Measurements from ENCODE around the gene CLASP2.
"Not testable (repeated sequence)": the region's sequence is repeated elsewhere in the genome, so short reads cannot be mapped to it uniquely, and the experiment has no call there.

Gene CLASP2

GRCh38 chr3:33717866-33718594 is at the start of gene CLASP2:
Gene CLASP2 (minus strand): TSS chr3:33718254. CDS start chr3:33718002, 252 bp downstream.
- peak; percentile 82 for DNase-seq (ENCODE audit: low spot score)

- DNase-seq (ENCODE audit: low spot score), result no peak
These were observed 40.8 kb upstream of the CLASP2 start for GRCh38 chr3:33758864-33759263.

GRCh38 chr3:33758281-33758680 is 40.2 kb upstream of the CLASP2 start:
- DNase-seq (ENCODE audit: low spot score), result no peak

GRCh38 chr3:33754391-33754790 is 36.3 kb upstream of the CLASP2 start:
- DNase-seq (ENCODE audit: low spot score), result not testable (repeated sequence)

GRCh38 chr3:33751336-33751735 is 33.3 kb upstream of the CLASP2 start:
- no peak for DNase-seq (ENCODE audit: low spot score)

- DNase-seq (ENCODE audit: low spot score), result no peak
These were observed 32.1 kb upstream of the CLASP2 start for GRCh38 chr3:33750211-33750548.

GRCh38 chr3:33749546-33750210 is 31.6 kb upstream of the CLASP2 start:
- DNase-seq (ENCODE audit: low spot score), result no peak

GRCh38 chr3:33746416-33747116 is 28.5 kb upstream of the CLASP2 start:
- no peak for DNase-seq (ENCODE audit: low spot score)

GRCh38 chr3:33737146-33737545 is 19.1 kb upstream of the CLASP2 start:
- DNase-seq (ENCODE audit: low spot score), result no peak

- no peak for DNase-seq (ENCODE audit: low spot score)
These were observed 14.3 kb upstream of the CLASP2 start for GRCh38 chr3:33732394-33732793.

GRCh38 chr3:33729993-33730392 is 11.9 kb upstream of the CLASP2 start:
- no peak for DNase-seq (ENCODE audit: low spot score)

GRCh38 chr3:33724256-33724655 is 6.2 kb upstream of the CLASP2 start:
- no peak for DNase-seq (ENCODE audit: low spot score)

GRCh38 chr3:33722626-33723370 is 4.7 kb upstream of the CLASP2 start:
- DNase-seq (ENCODE audit: low spot score), result no peak

GRCh38 chr3:33722191-33722590 is 4.1 kb upstream of the CLASP2 start:
- DNase-seq (ENCODE audit: low spot score), result no peak

GRCh38 chr3:33718595-33718907 is 497 bp upstream of the CLASP2 start:
- DNase-seq (ENCODE audit: low spot score), result no peak

- DNase-seq (ENCODE audit: low spot score), result no peak
These were observed 513 bp downstream of the CLASP2 start for GRCh38 chr3:33717616-33717865.

GRCh38 chr3:33716227-33716626 is 1.8 kb downstream of the CLASP2 start:
- no peak for DNase-seq (ENCODE audit: low spot score)

GRCh38 chr3:33711100-33711499 is 7.0 kb downstream of the CLASP2 start:
- no peak for DNase-seq (ENCODE audit: low spot score)

- DNase-seq (ENCODE audit: low spot score), result no peak
These were observed 12.0 kb downstream of the CLASP2 start for GRCh38 chr3:33706056-33706455.

- no peak for DNase-seq (ENCODE audit: low spot score)
These were observed 13.2 kb downstream of the CLASP2 start for GRCh38 chr3:33704891-33705290.

GRCh38 chr3:33699275-33699674 is 18.8 kb downstream of the CLASP2 start:
- no peak for DNase-seq (ENCODE audit: low spot score)

GRCh38 chr3:33694944-33695343 is 23.1 kb downstream of the CLASP2 start:
- no peak for DNase-seq (ENCODE audit: low spot score)

- no peak for DNase-seq (ENCODE audit: low spot score)
These were observed 27.7 kb downstream of the CLASP2 start for GRCh38 chr3:33690341-33690740.

Measured in CD4-positive, alpha-beta T cell treated with Interleukin-6 at 100 ng/mL for 8 hours (primary cell).